ENCODE data around the gene EMC9.
A peak's percentile ranks its signal among the peaks of the same experiment; 100 is the strongest.

Gene EMC9

DNA sequence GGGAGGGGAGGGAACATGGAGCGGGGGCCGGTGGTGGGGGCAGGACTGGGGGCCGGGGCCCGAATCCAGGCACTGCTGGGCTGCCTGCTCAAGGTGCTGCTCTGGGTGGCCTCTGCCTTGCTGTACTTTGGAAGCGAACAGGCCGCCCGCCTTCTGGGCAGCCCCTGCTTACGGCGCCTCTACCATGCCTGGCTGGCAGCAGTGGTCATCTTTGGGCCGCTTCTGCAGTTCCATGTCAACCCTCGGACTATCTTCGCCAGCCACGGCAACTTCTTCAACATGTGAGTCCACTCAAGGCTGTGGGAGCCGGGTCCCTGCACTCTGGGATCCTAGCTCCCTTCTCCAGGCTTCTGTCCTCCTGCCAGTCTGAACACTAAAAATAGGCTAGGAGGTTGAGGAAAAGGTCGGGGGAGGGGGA is 9.8 kb downstream of the EMC9 start:
- DNase-seq (ENCODE audit: low read depth): no peak

DNA sequence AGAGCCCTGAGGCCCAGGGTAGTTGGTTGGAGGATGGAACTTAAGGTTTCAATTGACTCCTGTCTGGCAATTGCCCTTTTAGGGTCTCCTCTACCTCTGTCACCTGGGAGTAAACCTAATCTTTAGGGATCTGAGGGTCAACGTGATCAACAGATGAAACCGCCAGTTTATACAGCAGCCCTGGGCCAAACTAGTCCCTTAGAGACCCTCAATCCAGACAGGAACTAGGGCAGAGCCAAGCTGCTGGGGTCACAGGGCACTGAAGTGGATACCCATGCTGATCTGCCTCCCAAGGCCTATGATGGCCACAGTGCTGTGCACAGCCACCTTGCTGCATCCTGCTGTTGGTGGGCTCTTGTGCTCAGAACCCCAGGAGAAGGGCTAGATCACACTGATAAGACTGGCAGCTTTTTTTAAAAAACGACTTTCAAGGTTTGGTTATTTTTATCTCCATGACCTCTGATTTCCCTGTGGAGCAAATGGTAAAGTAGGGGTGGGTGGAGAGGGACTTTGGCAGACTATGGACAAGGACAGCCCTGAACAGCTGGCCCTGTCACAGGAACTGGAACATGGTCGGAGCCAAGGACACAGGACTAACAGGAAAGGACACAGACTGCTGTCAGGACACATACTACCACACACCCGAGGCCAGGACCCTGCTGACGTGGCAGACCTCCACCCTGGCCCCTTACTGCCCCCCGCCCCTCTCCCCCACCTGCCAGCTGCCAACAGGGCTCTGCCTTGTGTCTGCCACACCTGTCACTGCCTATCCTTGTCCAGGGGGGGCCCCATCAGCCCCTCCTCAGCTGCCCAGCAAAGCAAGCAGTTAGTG is 10.5 kb downstream of the EMC9 start:
- no peak for DNase-seq (ENCODE audit: low read depth)

DNA sequence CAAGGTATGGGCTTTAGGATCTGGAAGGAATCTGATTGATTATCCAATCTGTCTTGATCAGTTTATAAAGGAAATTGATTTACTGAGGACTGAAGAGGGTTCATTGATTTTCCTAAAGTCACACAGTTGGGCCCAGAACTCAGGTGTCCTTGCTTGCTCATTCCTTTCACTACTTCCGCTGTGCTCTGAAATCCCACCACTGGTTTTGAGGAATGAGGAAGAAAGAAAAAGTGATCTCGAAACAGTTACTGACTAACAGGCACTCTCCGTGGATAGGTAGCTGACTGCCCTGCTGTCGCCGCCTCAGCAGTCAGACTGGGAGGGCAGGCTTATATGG is 11.0 kb downstream of the EMC9 start, which contains the start of gene FITM1:
TSS of gene FITM1 (plus strand) at position 280 of the 337 bp plus-strand sequence. CDS start 905 bp downstream, outside the sequence.
- DNase-seq (ENCODE audit: low read depth): no peak

DNA sequence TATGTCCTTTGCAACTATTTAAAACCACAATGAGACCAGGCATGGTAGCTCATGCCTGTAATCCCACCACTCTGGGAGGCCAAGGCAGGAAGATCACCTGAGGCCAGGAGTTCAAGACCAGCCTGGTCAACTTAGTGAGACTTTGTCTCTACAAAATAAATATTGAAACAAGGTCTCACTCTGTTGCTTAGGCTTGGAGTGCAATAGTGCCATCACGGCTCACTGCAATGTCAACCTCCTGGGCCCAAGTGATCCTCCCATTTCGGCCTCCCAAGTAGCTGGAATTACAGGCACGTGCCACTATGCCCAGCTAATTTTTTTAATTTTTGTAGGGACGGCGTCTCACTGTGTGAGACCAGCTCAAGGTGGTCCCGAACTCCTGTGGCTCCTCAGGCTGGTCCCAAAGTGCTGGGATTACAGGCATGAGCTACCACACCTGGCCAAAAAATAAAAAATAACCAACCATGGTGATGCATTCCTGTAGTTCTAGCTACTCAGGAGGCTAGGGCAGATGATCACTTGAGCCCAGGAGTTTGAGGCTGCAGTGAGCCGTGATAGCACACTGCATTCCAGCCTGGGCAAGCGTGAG is 11.9 kb downstream of the EMC9 start:
- DNase-seq (ENCODE audit: low read depth): no peak

DNA sequence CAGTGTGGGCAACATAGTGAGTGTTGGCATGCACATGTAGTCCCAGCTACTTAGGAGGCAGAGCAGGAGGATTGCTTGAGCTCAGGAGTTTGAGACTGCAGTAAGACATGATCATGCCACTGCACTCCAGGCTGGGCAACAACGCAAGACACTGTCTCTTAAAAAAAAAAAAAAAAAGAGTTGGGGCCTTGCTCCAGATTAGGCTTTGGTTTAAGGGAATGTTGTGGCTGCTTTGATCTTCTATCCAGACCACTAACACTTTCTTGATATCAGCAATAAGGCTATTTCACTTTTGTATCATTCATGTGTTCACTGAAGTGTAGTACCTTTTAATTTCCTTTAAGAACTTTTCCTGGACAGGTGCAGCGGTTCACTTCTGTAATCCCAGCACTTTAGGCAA is 13.7 kb downstream of the EMC9 start:
- DNase-seq (ENCODE audit: low read depth): no peak

DNA sequence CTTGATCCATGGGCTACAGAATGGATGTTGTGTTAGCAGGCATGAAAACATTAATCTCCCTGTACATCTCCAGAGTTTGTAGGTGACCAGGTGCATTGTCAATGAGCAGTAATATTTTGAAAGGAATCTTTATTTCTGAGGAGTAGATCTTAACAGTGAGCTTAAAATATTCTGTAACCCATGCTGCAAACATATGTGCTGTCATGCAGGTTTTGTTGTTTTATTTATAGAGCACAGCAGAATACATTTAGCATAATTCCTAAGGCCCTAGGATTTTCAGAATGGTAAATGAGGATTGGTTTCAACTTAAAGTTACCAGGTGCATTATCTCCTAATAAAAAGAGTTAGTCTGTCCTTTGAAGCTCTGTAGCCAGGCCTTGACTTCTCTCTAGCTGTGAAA is 14.5 kb downstream of the EMC9 start:
- DNase-seq (ENCODE audit: low read depth): no peak

DNA sequence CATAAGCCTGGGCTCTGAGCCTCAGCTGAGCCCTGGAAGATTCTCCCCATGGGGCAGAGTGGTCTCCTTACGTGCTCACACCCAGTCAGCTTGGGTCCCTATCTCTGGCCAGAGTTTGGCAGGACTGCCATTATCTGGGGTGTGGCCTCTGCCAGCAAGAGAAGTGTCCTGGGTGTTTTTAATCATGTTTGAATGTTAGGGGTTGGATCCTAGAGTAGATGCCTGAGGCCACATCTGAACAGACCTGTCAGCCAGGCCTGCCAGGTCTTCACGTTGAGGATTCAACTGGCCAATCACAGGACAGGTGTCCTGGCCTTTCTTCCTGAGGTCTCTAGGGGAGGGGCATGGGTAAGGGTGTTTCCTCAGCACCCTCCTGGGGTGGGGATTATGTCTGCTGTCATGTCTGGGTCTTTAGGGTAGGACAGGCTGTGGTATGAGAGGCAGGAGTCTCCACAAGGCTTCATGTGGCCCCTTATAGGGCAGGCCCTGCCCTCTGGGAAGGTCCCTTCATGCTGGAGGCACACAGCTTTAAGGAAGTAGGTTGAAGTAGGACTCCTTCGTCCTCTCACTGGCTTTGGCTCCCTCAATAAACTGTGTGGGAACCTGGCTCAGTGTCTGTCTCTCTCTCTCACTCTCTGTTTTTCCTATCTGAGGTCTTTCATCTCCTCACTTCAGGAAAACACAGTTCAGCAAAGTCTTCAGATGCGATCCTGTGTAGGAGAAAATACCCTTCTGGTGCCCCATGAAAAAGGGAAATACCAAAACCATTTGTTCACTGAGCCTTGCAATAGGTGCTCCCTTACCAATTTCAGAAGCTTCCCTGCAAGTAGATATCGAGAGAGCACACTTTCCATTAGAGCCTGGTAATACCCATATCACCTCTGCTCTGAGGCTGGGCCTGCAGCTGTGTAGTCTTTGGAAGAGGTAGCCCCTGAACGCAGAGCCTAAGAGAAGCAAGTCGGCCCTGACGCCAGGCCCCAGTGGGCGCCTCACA is 17.7 kb downstream of the EMC9 start:
- no peak for DNase-seq (ENCODE audit: low read depth)

DNA sequence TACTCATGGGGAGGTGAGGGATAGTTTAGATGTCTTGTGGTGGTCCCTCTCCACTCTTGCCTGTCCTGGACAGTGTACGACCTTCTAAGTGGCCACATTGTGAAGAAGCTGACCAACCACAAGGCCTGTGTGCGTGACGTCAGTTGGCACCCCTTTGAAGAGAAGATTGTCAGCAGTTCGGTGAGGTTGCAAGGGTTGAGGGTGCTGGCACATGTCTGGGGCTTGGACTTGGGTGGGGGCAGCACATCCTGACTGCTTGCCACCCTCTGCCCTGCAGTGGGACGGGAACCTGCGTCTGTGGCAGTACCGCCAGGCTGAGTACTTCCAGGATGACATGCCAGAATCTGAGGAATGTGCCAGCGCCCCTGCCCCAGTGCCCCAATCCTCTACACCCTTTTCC is 18.5 kb downstream of the EMC9 start:
- DNase-seq (ENCODE audit: low read depth): no peak

DNA sequence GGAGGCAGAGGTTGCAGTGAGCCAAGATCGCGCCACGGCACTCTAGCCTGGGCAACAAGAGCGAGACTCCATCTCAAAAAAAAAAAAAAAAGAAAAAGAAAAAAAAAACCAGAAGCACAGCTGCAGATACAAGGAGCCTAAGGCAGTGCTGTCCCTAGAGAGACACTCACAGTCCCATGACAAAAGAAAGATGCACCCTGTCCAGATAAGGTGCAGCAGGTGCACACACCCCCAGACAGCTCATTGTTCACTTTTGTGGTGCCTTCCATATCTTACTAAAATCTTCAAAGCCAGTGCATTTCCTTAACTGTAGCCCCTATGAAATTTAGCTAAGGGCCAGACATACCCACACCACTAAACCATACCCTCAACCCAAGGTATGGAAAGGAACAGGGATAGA is 19.0 kb downstream of the EMC9 start:
- DNase-seq (ENCODE audit: low read depth): no peak

DNA sequence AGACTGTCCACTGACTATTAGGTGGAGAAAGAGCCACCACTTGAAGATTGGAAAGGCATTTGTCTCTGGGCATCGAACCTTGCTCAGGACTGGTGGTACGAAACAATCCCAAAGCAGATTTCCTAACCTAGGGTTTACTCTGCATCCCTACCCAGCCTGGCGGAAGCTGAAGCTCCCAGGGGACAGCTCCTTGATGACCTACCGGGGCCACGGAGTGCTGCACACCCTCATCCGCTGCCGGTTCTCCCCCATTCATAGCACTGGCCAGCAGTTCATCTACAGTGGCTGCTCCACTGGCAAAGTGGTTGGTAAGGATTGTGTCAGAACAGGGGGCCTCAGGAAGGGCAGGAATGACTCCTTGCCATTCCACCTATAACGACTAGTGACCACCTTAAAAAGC is 20.2 kb downstream of the EMC9 start:
- DNase-seq (ENCODE audit: low read depth): no peak

DNA sequence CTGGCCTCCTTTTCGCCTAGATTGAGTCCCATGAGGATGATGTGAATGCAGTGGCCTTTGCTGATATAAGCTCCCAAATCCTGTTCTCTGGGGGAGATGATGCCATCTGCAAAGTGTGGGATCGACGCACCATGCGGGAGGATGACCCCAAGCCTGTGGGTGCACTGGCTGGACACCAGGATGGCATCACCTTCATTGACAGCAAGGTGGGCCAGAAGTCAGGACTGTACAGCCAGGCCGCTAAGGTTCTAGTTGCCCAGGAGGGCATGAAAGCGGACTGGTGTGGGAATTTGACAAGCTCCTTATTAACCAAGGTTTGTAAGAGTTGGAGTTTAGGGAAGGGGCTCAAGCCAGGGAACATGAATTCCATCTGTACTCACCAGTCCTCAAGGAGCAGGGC is 21.7 kb downstream of the EMC9 start:
- DNase-seq (ENCODE audit: low read depth): no peak

DNA sequence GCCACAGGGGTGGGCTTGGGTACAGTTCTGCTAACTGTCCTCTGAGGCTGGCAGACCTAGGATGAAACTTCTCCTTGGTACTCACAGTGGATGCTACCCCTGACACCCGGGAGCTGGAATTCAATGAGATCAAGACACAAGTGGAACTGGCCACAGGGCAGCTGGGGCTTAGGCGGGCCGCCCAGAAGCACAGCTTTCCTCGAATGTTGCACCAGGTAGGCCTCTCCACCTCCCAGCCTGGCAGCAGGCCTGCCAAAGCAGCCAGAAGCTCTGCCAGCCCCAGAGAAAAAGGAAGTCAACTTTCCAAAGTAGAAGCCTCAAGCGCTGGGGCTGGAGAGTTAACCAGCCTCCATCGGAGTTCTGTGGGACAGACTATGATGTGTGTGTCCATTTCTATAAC is 24.2 kb downstream of the EMC9 start:
- DNase-seq (ENCODE audit: low read depth): no peak

DNA sequence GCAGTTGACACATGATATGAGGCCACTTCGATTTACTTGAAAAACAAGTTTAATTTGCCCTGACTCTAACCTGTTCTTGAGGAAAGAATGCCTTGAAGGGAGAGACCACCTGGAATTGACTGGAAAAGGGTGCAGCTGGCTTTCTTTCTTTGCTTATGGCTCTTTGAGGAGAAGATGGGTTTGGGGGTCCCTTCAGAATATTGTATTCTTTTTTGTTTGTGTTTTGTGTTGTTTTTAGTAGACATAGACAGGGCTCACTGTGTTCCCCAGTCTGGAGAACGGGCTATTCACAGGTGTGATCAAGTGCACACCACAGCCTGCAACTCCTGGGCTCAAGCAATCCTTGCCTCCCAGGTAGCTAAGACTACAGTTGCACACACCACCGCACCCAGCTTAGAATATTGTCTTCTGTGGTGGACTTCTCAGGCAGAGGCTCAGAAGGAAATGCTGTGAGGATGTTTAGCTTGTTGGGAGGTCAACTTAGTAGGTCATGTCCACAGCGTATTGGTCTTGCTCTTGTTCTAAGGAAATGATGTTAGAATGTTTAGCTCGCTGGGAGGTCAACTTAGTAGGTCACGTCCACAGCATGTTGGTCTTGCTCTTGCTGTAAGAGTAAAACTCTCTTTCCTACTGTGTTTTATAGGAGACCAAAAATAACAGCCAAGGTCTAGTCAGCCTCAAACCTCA is 25.1 kb downstream of the EMC9 start:
- no peak for DNase-seq (ENCODE audit: low read depth)

DNA sequence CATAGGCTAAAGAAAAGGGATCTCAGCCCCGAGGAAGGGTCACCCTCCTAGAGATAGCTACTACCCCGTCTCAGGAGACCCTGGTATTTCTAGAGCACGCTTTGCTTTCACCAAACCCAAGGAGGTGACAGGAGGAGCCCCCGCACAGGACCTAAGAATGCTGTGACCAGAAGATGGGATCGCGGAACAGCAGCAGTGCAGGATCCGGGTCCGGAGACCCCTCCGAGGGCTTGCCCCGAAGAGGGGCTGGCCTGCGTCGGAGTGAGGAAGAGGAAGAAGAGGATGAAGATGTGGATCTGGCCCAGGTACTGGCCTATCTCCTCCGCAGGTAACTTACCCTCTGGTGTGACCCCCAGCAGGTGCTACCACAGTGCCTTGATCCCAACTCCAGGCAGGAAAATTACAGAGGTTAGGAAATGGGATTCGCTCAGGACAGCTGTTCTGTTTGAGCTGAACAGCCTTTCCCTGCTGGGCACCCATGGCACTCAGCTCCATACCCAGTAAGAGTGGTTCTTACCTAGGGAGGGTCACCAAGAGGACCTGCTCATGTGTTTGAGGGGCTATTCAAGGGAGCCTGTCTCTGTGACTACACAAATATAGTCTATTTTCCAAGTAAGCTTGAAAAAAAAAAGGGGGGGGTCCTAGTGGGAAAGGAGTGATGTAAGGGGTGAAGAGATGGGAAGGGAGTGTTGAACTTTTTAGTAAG is 25.8 kb downstream of the EMC9 start:
- no peak for DNase-seq (ENCODE audit: low read depth)

DNA sequence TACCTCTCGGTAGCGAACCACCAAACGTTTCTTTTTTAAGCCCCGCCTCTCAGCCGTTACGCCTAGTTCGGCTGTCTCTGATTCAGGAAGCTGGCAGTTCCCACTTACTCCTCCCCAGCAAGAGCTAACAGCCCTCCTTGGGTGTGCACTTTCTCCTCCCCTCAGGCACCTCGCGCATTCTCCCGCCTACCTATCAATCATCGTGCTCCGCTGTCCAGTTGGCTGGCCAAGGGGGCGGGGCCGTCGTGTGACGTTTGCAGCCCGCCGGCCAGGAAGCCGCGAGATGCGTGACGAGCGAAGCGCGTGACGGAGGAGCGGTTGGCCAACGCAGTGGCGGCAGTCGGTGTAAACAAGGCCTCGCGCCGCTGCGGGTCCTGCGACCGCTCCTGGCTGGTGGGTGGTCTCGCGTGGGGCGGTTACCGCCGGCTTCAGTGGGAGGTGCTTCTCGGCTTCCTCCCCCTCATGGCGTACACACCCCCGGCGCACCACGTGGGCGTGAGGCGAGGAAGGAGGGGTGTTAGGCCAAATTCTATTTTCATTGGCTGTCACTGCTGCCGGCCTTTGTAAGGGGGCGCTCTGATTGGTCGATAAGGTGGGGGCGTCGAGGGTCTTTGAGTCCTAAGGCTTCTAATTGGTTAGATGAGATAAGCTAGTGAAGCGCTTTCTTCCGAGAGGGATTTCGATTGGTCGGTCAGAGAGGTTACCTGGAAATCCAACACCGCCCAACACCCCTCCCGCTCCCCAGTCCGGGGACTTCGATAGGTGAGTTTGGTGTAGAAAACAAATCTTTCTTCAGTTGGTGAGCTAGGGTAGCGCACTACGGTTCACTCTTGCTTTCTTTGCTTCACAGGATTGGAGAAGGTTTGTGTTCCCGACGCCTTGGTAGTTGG is 26.6 kb downstream of the EMC9 start, which contains the start of the genes DCAF11 and NRL:
TSS of gene DCAF11 (plus strand) at position 246 of the 890 bp plus-strand sequence. CDS start 818 bp downstream, outside the sequence.
TSS of gene NRL (minus strand) at position 418 of the 890 bp plus-strand sequence. CDS start 32,101 bp downstream, outside the sequence.
- peak; percentile 95 for DNase-seq (ENCODE audit: low read depth)

DNA sequence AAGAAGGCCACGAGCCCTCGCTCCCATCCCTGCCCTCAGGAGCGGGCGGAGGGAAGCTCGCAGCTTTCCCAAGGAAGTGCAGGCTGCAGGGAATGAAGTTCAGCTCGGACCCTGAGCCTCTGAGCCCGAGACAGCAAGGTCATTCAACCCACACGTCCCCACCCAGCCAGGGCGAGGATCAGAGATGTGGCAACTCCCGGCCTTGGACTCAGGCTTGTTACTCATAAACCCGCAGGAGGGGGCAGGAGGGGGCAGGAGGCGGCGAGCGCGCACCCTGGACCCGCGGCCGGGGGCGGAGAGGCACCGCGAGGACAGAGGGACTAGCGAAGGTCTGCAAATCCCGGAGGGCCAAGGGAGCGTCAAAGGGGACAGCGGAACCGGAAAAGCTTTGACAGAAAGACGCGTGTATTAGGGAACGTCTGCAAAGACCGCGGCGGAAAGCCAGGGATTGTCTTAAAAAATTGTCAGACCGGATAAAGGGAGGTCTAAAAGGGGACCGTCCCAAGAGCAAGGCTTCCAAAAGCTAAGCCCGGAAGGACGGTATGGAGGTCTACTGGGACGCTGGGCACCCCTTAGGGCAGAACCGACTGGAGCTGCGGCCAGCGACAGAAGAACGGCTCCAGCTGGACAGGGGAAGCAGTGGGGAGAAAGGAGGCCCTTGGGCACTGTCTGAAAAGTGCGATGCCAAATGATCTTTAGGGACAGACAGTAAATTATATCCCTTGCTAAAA is 27.4 kb downstream of the EMC9 start:
- peak; percentile 73 for DNase-seq (ENCODE audit: low read depth)

DNA sequence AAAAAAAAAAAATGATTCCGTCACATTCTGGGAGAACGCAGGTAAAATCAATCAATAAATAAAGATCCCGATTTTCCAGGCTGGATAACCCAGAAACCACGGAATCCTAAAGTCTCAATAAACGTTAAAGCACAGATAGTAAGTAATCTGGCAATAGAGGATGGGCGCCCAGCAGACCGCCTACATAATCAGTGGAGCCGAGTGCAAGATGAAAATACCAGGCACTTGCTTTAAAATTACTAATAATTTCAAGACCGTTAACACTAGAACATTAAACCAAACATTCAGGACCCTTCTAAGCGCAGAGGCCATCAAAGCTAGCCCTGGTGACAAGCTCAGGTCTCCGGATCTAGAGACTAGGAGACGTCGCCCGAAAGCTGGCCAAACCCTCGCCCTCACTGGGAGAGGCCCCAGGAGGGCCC is 28.0 kb downstream of the EMC9 start:
- DNase-seq (ENCODE audit: low read depth): no peak

DNA sequence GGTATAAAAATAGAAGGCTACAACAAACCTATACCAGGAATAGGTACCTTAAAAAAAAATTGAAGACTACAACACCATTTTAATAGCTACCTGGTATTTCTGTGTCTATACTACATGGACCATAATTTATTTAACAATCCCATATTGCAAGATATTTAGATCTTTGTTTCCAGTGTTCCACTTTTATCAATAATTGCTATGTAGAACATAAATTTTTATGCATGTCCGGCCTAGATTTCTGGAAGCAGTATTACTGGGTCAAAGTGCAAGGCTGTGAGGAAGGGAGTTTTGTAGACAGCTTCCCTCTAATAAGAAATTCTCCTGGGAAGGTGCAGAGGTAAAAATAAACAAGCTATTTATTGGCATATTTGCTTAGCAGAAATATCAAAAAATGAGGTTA is 30.9 kb downstream of the EMC9 start:
- no peak for DNase-seq (ENCODE audit: low read depth)

DNA sequence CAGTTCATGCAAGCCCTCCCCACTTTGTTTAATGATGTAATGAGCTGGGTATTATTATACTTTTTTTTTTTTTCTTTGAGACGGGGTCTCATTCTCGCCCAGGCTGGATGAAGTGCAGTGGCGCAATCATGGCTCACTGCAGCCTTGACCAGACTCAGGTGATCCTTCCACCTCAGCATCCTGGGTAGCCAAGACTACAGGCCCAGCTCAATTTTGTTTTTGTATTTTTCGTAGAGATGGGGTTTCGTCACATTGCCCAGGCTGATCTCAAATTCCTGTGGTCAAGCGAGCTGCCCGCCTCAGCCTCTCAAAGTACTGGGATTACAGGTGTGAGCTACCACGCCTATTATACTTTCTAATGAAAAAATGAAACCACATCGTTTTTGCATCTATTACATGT is 31.3 kb downstream of the EMC9 start:
- DNase-seq (ENCODE audit: low read depth): no peak

Measured in activated T-cell treated with anti-CD3 and anti-CD28 coated beads for 24 hours (primary cell).